ENCODE results near the gene LMOD3.
A peak's percentile ranks its signal among the peaks of the same experiment; 100 is the strongest.

Gene LMOD3

DNA sequence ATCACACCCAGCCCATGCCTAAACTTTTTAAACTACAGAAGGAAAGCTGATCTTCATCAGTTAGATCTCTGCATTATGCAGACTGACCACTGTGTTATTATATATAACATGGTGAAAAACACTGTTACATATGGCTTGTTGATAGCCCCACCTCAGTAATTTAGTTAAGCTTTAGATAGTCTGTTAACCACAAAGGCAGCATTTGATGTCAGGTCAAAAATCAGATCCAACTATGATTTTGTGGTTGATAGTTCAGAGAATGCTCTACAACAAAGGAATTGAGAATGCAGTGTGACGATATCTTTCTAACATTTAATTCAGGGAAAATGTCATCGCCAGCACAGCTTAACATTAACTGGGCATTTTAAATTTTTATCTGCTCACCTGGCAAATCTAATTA, 37.7 kb upstream of the LMOD3 start:
- Histone ChIP-seq H2BK15ac (ENCODE audit: low read length) (no peak overlapping the region), H3K9me3 (replicated peaks in 1 of 2; ENCODE audit: control insufficient read depth in 2 of 2, insufficient read depth in 1 of 2, low read depth in 1 of 2, low read length in 2 of 2) (no peaks in the 10 kb centered on the region), H2BK5ac (ENCODE audit: low read length) (no peak overlapping the region), H3K4me3 (ENCODE audit: low read length in 2 of 2) (no peak overlapping the region), H3K27me3 (ENCODE audit: control insufficient read depth in 3 of 3, insufficient read depth in 3 of 3, low read depth in 1 of 3, low read length in 3 of 3) (no peaks in the 10 kb centered on the region), H3K27ac (replicated peaks; ENCODE audit: low read length) (no peak overlapping the region), H3K4ac (ENCODE audit: low read length) (no peak overlapping the region), H3K36me3 (replicated peaks in 1 of 2; ENCODE audit: control insufficient read depth in 2 of 2, insufficient read depth in 2 of 2, low read length in 2 of 2) (no peaks in the 10 kb centered on the region), H3K4me1 (ENCODE audit: control insufficient read depth in 2 of 2, insufficient read depth in 1 of 2, low read depth in 1 of 2, low read length in 2 of 2) (no peaks in the 10 kb centered on the region), H4K91ac (ENCODE audit: low read depth, low read length, poor library complexity) (no peak overlapping the region), H3K9ac (ENCODE audit: low read depth, low read length, poor library complexity) (no peak overlapping the region), H2BK120ac (ENCODE audit: low read depth, low read length) (no peak overlapping the region), H3K14ac (ENCODE audit: low read length) (no peak overlapping the region), H3K79me1 (ENCODE audit: low read depth, low read length) (no peaks in the 10 kb centered on the region), H3K23ac (ENCODE audit: low read depth, low read length, poor library complexity) (no peak overlapping the region), H2BK12ac (ENCODE audit: low read length) (no peak overlapping the region), H3K4me2 (ENCODE audit: insufficient read depth, low read length, poor library complexity, severe bottlenecking) (no peak overlapping the region), H2AFZ (ENCODE audit: low read length) (no peak overlapping the region), H4K8ac (ENCODE audit: low read depth, low read length) (no peak overlapping the region), H3K18ac (ENCODE audit: low read length) (no peak overlapping the region), H2AK5ac (ENCODE audit: low read depth, low read length) (no peak overlapping the region)
- WGBS, 2 donors (ENCODE audit: extremely low coverage in 2 of 2, insufficient read length in 2 of 2, insufficient replicate concordance in 1 of 2) = no CpG with 5 or more reads among the region's 2 CpGs
- DNase-seq (ENCODE audit: low spot score) = no peak

DNA sequence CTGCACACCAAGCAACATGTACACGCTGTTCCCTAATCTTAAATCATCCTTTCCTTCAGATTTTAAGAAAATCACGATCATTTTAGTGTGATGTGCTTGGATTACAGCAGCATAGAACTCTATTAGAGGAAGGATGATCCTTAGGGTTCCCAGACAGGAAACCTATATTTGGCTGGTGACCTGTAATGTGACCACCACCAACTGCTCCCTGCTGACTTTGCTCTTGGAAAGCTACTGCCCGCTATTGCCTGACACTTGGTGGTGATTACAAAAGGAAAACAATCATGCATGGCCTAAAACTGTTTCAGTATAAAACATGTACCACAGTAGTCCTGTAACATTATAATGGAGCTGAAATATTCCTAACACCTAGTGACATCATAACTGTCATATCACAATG, 27.2 kb upstream of the LMOD3 start:
- H2BK15ac ChIP-seq (ENCODE audit: low read length) = no peak overlapping the region
- no peak overlapping the region for H3K27ac ChIP-seq (replicated peaks; ENCODE audit: low read length)
- H3K18ac ChIP-seq (ENCODE audit: low read length) = no peak overlapping the region
- no peak overlapping the region for H4K8ac ChIP-seq (ENCODE audit: low read depth, low read length)
- H2BK120ac ChIP-seq (ENCODE audit: low read depth, low read length) = no peak overlapping the region
- no peak overlapping the region for H4K91ac ChIP-seq (ENCODE audit: low read depth, low read length, poor library complexity)
- peaks cover 0 to 4% (median 0%) of the 10 kb centered on the region in 3 experiments for H3K27me3 ChIP-seq (ENCODE audit: control insufficient read depth in 3 of 3, insufficient read depth in 3 of 3, low read depth in 1 of 3, low read length in 3 of 3)
- no peak overlapping the region for H2AK5ac ChIP-seq (ENCODE audit: low read depth, low read length)
- no CpG with 5 or more reads among the region's 3 CpGs for WGBS, 2 donors (ENCODE audit: extremely low coverage in 2 of 2, insufficient read length in 2 of 2, insufficient replicate concordance in 1 of 2)
- no peak overlapping the region for H3K4ac ChIP-seq (ENCODE audit: low read length)
- H3K4me2 ChIP-seq (ENCODE audit: insufficient read depth, low read length, poor library complexity, severe bottlenecking) = no peak overlapping the region
- no peaks in the 10 kb centered on the region for H3K9me3 ChIP-seq (replicated peaks in 1 of 2; ENCODE audit: control insufficient read depth in 2 of 2, insufficient read depth in 1 of 2, low read depth in 1 of 2, low read length in 2 of 2)
- H3K4me1 ChIP-seq (ENCODE audit: control insufficient read depth in 2 of 2, insufficient read depth in 1 of 2, low read depth in 1 of 2, low read length in 2 of 2) = peaks cover 5 to 9% of the 10 kb centered on the region in 2 donors
- DNase-seq (ENCODE audit: low spot score) = no peak
- no peak overlapping the region for H2AFZ ChIP-seq (ENCODE audit: low read length)
- no peaks in the 10 kb centered on the region for H3K79me1 ChIP-seq (ENCODE audit: low read depth, low read length)
- no peak overlapping the region for H2BK12ac ChIP-seq (ENCODE audit: low read length)
- H3K14ac ChIP-seq (ENCODE audit: low read length) = no peak overlapping the region
- H3K9ac ChIP-seq (ENCODE audit: low read depth, low read length, poor library complexity) = no peak overlapping the region
- no peak overlapping the region for H3K23ac ChIP-seq (ENCODE audit: low read depth, low read length, poor library complexity)
- no peak overlapping the region for H2BK5ac ChIP-seq (ENCODE audit: low read length)
- no peak overlapping the region for H3K4me3 ChIP-seq (ENCODE audit: low read length in 2 of 2)
- no peaks in the 10 kb centered on the region for H3K36me3 ChIP-seq (replicated peaks in 1 of 2; ENCODE audit: control insufficient read depth in 2 of 2, insufficient read depth in 2 of 2, low read length in 2 of 2)

DNA sequence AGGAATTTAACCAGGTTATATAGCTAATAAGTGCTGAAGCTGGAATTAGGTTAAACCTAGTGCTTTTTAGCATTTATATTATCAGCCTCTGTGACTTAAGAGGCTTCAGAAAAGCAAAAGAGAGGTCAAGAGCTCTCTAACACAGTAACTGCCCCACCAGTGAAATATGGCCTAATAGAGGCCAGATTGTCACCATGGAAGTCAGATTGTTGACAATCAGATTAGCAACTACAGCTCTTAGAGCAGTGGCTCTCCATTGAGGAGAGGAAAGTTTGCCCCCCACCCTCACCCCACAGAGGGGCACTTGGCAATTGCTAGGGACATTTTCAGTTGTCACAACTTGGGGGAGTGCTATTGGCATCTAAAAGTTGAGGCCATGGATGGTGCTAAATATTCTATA, 23.3 kb upstream of the LMOD3 start:
- H3K79me1 ChIP-seq (ENCODE audit: low read depth, low read length) = no peaks in the 10 kb centered on the region
- H2BK5ac ChIP-seq (ENCODE audit: low read length) = no peak overlapping the region
- H3K4ac ChIP-seq (ENCODE audit: low read length) = no peak overlapping the region
- H3K27me3 ChIP-seq (ENCODE audit: control insufficient read depth in 3 of 3, insufficient read depth in 3 of 3, low read depth in 1 of 3, low read length in 3 of 3) = no peaks in the 10 kb centered on the region
- peaks cover 7 to 9% of the 10 kb centered on the region in 2 donors for H3K4me1 ChIP-seq (ENCODE audit: control insufficient read depth in 2 of 2, insufficient read depth in 1 of 2, low read depth in 1 of 2, low read length in 2 of 2)
- no peak overlapping the region for H3K27ac ChIP-seq (replicated peaks; ENCODE audit: low read length)
- no peak overlapping the region for H3K4me2 ChIP-seq (ENCODE audit: insufficient read depth, low read length, poor library complexity, severe bottlenecking)
- H3K9ac ChIP-seq (ENCODE audit: low read depth, low read length, poor library complexity) = no peak overlapping the region
- DNase-seq (ENCODE audit: low spot score) = no peak
- no peak overlapping the region for H4K8ac ChIP-seq (ENCODE audit: low read depth, low read length)
- H3K36me3 ChIP-seq (replicated peaks in 1 of 2; ENCODE audit: control insufficient read depth in 2 of 2, insufficient read depth in 2 of 2, low read length in 2 of 2) = no peaks in the 10 kb centered on the region
- no peaks in the 10 kb centered on the region for H3K9me3 ChIP-seq (replicated peaks in 1 of 2; ENCODE audit: control insufficient read depth in 2 of 2, insufficient read depth in 1 of 2, low read depth in 1 of 2, low read length in 2 of 2)
- no peak overlapping the region for H3K14ac ChIP-seq (ENCODE audit: low read length)
- H4K91ac ChIP-seq (ENCODE audit: low read depth, low read length, poor library complexity) = no peak overlapping the region
- no peak overlapping the region for H2BK12ac ChIP-seq (ENCODE audit: low read length)
- H2BK120ac ChIP-seq (ENCODE audit: low read depth, low read length) = no peak overlapping the region
- H3K18ac ChIP-seq (ENCODE audit: low read length) = no peak overlapping the region
- no peak overlapping the region for H3K4me3 ChIP-seq (ENCODE audit: low read length in 2 of 2)
- H2AK5ac ChIP-seq (ENCODE audit: low read depth, low read length) = no peak overlapping the region
- H3K23ac ChIP-seq (ENCODE audit: low read depth, low read length, poor library complexity) = no peak overlapping the region
- H2AFZ ChIP-seq (ENCODE audit: low read length) = no peak overlapping the region
- no peak overlapping the region for H2BK15ac ChIP-seq (ENCODE audit: low read length)

DNA sequence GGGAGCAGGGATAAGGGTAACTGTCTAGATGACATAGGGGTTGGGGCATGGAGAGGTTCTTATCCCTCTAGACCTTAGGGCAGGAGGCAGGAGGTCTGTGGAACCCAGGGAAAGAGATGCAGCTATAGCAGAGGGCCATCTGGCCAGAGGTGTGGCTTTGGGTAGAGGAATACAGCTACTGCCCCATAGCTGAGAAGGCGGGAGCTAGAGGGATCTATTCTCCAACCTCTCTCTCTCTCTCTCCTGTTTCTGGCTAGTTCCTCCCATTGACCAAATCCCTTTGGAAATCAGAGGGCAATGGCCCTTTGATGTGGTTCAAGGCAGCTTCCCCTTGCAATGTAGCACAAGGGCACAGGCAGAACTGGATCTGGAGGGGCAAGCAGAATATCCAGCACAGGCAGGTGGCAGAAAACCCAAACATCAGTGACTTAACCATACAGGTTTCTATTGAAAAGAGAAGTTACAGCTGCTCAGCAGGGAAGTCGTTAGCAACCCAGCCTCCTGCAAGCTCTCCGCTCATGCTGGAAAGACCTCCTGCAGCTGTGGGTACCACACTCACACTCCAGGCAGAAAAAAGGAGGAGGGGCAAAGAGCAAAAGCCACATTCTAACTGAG, 22.3 kb upstream of the LMOD3 start:
- peak overlapping the region; percentile 10 for H3K27ac ChIP-seq (replicated peaks; ENCODE audit: low read length)
- H3K9me3 ChIP-seq (replicated peaks in 1 of 2; ENCODE audit: control insufficient read depth in 2 of 2, insufficient read depth in 1 of 2, low read depth in 1 of 2, low read length in 2 of 2) = no peaks in the 10 kb centered on the region
- H3K9ac ChIP-seq (ENCODE audit: low read depth, low read length, poor library complexity) = no peak overlapping the region
- H3K14ac ChIP-seq (ENCODE audit: low read length) = no peak overlapping the region
- H2BK5ac ChIP-seq (ENCODE audit: low read length) = no peak overlapping the region
- no peak overlapping the region for H3K4me3 ChIP-seq (ENCODE audit: low read length in 2 of 2)
- no peak overlapping the region for H2BK12ac ChIP-seq (ENCODE audit: low read length)
- H3K4me1 ChIP-seq (ENCODE audit: control insufficient read depth in 2 of 2, insufficient read depth in 1 of 2, low read depth in 1 of 2, low read length in 2 of 2) = peaks cover 7 to 9% of the 10 kb centered on the region in 2 donors
- H2AK5ac ChIP-seq (ENCODE audit: low read depth, low read length) = no peak overlapping the region
- peak overlapping the region; percentile 43 for H2AFZ ChIP-seq (ENCODE audit: low read length)
- H2BK120ac ChIP-seq (ENCODE audit: low read depth, low read length) = no peak overlapping the region
- no peak overlapping the region for H2BK15ac ChIP-seq (ENCODE audit: low read length)
- no peak overlapping the region for H3K18ac ChIP-seq (ENCODE audit: low read length)
- no peak overlapping the region for H4K91ac ChIP-seq (ENCODE audit: low read depth, low read length, poor library complexity)
- H3K36me3 ChIP-seq (replicated peaks in 1 of 2; ENCODE audit: control insufficient read depth in 2 of 2, insufficient read depth in 2 of 2, low read length in 2 of 2) = no peaks in the 10 kb centered on the region
- no peak overlapping the region for H3K4me2 ChIP-seq (ENCODE audit: insufficient read depth, low read length, poor library complexity, severe bottlenecking)
- no peaks in the 10 kb centered on the region for H3K27me3 ChIP-seq (ENCODE audit: control insufficient read depth in 3 of 3, insufficient read depth in 3 of 3, low read depth in 1 of 3, low read length in 3 of 3)
- no peak overlapping the region for H4K8ac ChIP-seq (ENCODE audit: low read depth, low read length)
- no peaks in the 10 kb centered on the region for H3K79me1 ChIP-seq (ENCODE audit: low read depth, low read length)
- no peak overlapping the region for H3K23ac ChIP-seq (ENCODE audit: low read depth, low read length, poor library complexity)
- H3K4ac ChIP-seq (ENCODE audit: low read length) = no peak overlapping the region
- peak; percentile 27 for DNase-seq (ENCODE audit: low spot score)
- no CpG with 5 or more reads among the region's 3 CpGs for whole genome bisulfite sequencing, 2 donors (ENCODE audit: extremely low coverage in 2 of 2, insufficient read length in 2 of 2, insufficient replicate concordance in 1 of 2)
